GM23248 (cell line): ENCODE measurements around the gene ZNF415. TPM values are rescaled to one million over a fixed set of nuclear protein-coding genes. Genes with fewer than 3 reads are reported as not detected.
"Not testable (repeated sequence)": the region's sequence is repeated elsewhere in the genome, so short reads cannot be mapped to it uniquely, and the experiment has no call there.

Source experiments
- DNase-seq: peaks from one replicate; pipeline ENCODE4 v3.0.0-alpha.2; 2015
- H2AFZ ChIP-seq: fragments of 200-600 bp; sonication (generic); 2 replicates; pipeline ENCODE4 v1.6.1; 2016; ENCODE audit warnings: antibody characterized with exemption
- H3F3A ChIP-seq: fragments of 200-600 bp; sonication (generic); 2 replicates; pipeline ENCODE4 v1.6.1; 2016; ENCODE audit warnings: mild to moderate bottlenecking, antibody characterized with exemption, mixed run types; ENCODE audit not compliant: insufficient read depth
- H3K27ac ChIP-seq: fragments of 200-600 bp; sonication (generic); 2 replicates; pipeline ENCODE4 v1.5.1; 2016; ENCODE audit warnings: mild to moderate bottlenecking
- H3K27me3 ChIP-seq: fragments of 200-600 bp; sonication (generic); replicated peaks from 2 replicates; pipeline ENCODE4 v1.6.1; 2016; ENCODE audit warnings: mild to moderate bottlenecking; ENCODE audit not compliant: insufficient read depth
- H3K36me3 ChIP-seq: fragments of 200-600 bp; sonication (generic); 2 replicates; pipeline ENCODE4 v1.6.1; 2016; ENCODE audit warnings: low read depth, mild to moderate bottlenecking
- H3K4me1 ChIP-seq: fragments of 200-600 bp; sonication (generic); 2 replicates; pipeline ENCODE4 v1.6.1; 2016; ENCODE audit warnings: mild to moderate bottlenecking; ENCODE audit not compliant: insufficient read depth
- H3K4me2 ChIP-seq: fragments of 200-600 bp; sonication (generic); one replicate; pipeline ENCODE4 v1.6.1; 2016; ENCODE audit warnings: mild to moderate bottlenecking; ENCODE audit not compliant: unreplicated experiment
- H3K4me3 ChIP-seq: fragments of 200-600 bp; sonication (generic); 2 replicates; pipeline ENCODE4 v1.5.1; 2016; ENCODE audit warnings: mild to moderate bottlenecking
- H3K79me2 ChIP-seq: fragments of 200-600 bp; sonication (generic); 2 replicates; pipeline ENCODE4 v1.6.1; 2016; ENCODE audit warnings: mild to moderate bottlenecking; ENCODE audit not compliant: insufficient read depth
- H3K9ac ChIP-seq: fragments of 200-600 bp; sonication (generic); 2 replicates; pipeline ENCODE4 v1.6.1; 2016; ENCODE audit warnings: mild to moderate bottlenecking
- H3K9me2 ChIP-seq: fragments of 200-600 bp; sonication (generic); 2 replicates; pipeline ENCODE4 v1.6.1; 2016; ENCODE audit warnings: mixed run types, mild to moderate bottlenecking, moderate library complexity; ENCODE audit not compliant: insufficient read depth
- H3K9me3 ChIP-seq: fragments of 200-600 bp; sonication (generic); one replicate; pipeline ENCODE4 v1.6.1; 2017; ENCODE audit warnings: low read depth
- H4K20me1 ChIP-seq: fragments of 200-600 bp; sonication (generic); 2 replicates; pipeline ENCODE4 v1.6.0; 2016; ENCODE audit not compliant: insufficient read depth
- EZH2 ChIP-seq: fragments of 200-600 bp; sonication (generic); IDR thresholded peaks from 2 replicates; pipeline ENCODE4 v1.6.1; 2018; ENCODE audit warnings: antibody characterized with exemption, mild to moderate bottlenecking; ENCODE audit not compliant: insufficient read depth, poor library complexity, severe bottlenecking
- EZH2phosphoT487 ChIP-seq: fragments of 200-600 bp; sonication (generic); IDR thresholded peaks from 2 replicates; pipeline ENCODE4 v1.6.1; 2018; ENCODE audit warnings: antibody characterized with exemption, moderate library complexity, mild to moderate bottlenecking, low read depth; ENCODE audit not compliant: insufficient read depth
- WGBS, 2 experiments: methylation state at CpG; one replicate each; pipeline ENCODE4 v1.1.6; 2015 to 2017; ENCODE audit warnings: low lambda C conversion rate in 2 of 2, low coverage in 1 of 2; ENCODE audit errors: missing lambda C conversion rate in 2 of 2; 5-methylcytosine and 5-hydroxymethylcytosine counted together
- in situ Hi-C: fragments of 300-500 bp; cut with MboI; formaldehyde crosslinking; loops from 2 replicates; pipeline ENCODE4 v1.15.0; 2020
- polyA plus RNA-seq: library from polyadenylated mRNA; unstranded; fragments of >200 nt; fragmentation: Nextera tagmentation; extraction: Ambion mirVana; gene quantifications from 2 replicates; pipeline ENCODE4 v1.2.1, GENCODE V29; 2016
- total RNA-seq: library from RNA; depleted of rRNA; stranded (reverse); fragments of >200 nt; shearing (Covaris generic); gene quantifications from 2 replicates; pipeline ENCODE4 v1.2.3, GENCODE V29; 2014

ZNF415 gene
- total and polyA plus RNA-seq, 2 experiments from 2014 or later, result 8.9 to 9.4 TPM

DNA sequence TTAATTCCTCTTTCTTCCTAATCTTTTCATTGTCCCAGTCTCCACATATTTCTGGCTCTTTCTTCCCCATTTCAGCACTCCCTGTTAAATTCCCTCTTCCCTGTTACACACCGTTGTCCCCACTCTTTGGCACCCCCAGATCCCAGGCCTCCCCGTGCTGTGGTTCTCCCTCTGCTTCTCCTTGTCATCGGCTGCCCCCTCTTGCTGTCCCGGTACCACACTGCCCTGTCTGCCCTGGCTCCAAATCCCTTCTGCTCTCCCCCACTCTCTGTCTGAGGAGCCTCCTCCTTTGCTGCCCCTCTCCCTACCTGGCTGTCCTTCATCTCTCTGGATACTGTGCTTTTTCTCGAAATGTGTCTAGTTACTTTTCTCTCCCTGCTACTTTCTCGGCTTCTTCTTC is 983 bp downstream of the ZNF415 start:
- peak overlapping the region; percentile 88 for H3K4me2 ChIP-seq
- H3K79me2 ChIP-seq, result peaks cover 25% of the 10 kb centered on the region
- H3K9ac ChIP-seq, result peak overlapping the region; percentile 83
- 10 to 13% methylated on average over 6 of the region's 6 CpGs for WGBS, 2 experiments
- peak; percentile 16 for DNase-seq
- H2AFZ ChIP-seq, result peak overlapping the region; percentile 96
- no peaks in the 10 kb centered on the region for H3K9me3 ChIP-seq
- peaks cover 4% of the 10 kb centered on the region; the same call in 1 of the 2 replicates for H3F3A ChIP-seq
- H4K20me1 ChIP-seq, result no peaks in the 10 kb centered on the region
- peak overlapping the region; percentile 82 for H3K4me3 ChIP-seq
- in situ Hi-C loops, result no loop called here
- H3K4me1 ChIP-seq, result 0 out of 2 replicates have a peak, but pooled peaks cover 13% of the 10 kb centered on the region
- H3K27ac ChIP-seq, result no peak overlapping the region
- H3K36me3 ChIP-seq, result no peaks in the 10 kb centered on the region
- H3K9me2 ChIP-seq, result no peaks in the 10 kb centered on the region
- no peaks in the 10 kb centered on the region for H3K27me3 ChIP-seq
- TF ChIP-seq EZH2, result no peak
- no peak for TF ChIP-seq EZH2phosphoT487

- H3K4me2 ChIP-seq, result no peak overlapping the region
- H3K9me2 ChIP-seq, result no peaks in the 10 kb centered on the region
- no peaks in the 10 kb centered on the region for H4K20me1 ChIP-seq
- no peak overlapping the region for H2AFZ ChIP-seq
- H3K9ac ChIP-seq, result 0 out of 2 replicates have a peak overlapping the region, but pooled peaks have one; percentile 83
- H3F3A ChIP-seq, result peaks cover 4% of the 10 kb centered on the region; the same call in 1 of the 2 replicates
- in situ Hi-C loops, result no loop called here
- no peak overlapping the region for H3K27ac ChIP-seq
- WGBS, 2 experiments, result 80 to 83% methylated on average over 4 of the region's 4 CpGs
- H3K9me3 ChIP-seq, result no peaks in the 10 kb centered on the region
- TF ChIP-seq EZH2phosphoT487 (no peak), EZH2 (no peak)
- H3K27me3 ChIP-seq, result no peaks in the 10 kb centered on the region
- no peaks in the 10 kb centered on the region for H3K36me3 ChIP-seq
- peak; percentile 35 for DNase-seq
- peaks cover 25% of the 10 kb centered on the region for H3K79me2 ChIP-seq
- 0 out of 2 replicates have a peak, but pooled peaks cover 13% of the 10 kb centered on the region for H3K4me1 ChIP-seq
- no peak overlapping the region for H3K4me3 ChIP-seq
Measured at GRCh38 chr19:53131085-53131590, 1.6 kb downstream of the ZNF415 start.

DNA sequence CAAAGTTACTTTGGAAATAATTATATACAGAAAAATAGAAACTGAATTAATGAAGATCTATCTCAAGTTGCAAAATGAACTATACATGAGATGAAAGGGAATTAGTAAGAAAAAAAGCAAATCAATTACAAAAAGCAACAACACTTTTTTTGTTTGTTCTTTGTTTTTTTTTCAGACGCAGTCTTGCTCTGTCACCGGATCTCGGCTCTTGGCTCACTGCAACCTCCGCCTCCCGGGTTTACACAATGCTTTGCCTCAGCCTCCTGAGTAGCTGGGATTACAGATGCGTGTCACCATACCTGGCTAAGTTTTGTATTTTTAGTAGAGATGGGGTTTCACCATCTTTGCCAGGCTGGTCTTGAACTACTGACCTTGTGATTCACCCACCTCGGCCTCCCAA is 2.2 kb downstream of the ZNF415 start:
- no peak overlapping the region for H3K4me3 ChIP-seq
- WGBS, 2 experiments, result 68% methylated on average over 7 of the region's 7 CpGs

DNA sequence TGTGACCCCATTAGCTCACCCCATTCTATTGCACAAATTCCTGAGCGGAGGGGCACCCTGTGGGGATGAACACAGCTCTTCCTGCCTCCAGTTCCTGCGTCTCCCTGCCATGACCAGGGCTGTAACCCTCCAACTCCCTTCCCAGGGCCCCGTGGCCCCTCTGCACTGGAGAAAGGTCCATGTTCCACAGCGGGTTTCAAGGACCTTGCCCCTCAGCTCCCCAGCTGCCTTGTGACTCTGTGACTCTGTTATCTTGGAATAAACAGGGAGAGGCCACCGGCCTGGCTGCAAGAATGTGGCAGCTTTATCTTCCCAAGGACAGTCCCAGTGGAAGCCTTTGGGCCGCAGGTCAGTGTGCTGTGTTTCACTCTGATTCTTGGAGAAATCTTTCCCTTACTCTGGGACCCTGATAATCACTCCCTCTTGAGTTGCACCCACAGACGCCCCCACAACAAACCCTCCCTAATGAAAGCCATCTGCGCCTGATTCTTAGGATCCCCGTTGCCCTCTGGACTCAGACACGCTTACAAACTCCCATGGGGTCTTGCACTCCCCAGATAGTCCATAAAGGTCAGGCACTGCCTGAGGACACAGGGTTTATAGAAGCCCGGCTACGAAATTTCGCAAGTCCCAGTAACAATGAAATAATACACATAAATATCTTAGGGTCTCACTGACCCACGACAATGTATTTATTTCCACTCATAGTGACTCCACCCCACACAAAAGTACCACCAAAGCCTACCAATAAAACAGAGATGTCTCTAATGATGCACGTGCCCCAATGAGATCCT is 5.8 kb downstream of the ZNF415 start:
- in situ Hi-C loops, H3K36me3 ChIP-seq, H4K20me1 ChIP-seq, H3K27me3 ChIP-seq, H3F3A ChIP-seq, H3K9me2 ChIP-seq, H3K27ac ChIP-seq, H3K4me3 ChIP-seq, H3K4me2 ChIP-seq, H3K9ac ChIP-seq, DNase-seq, H2AFZ ChIP-seq, H3K4me1 ChIP-seq, H3K9me3 ChIP-seq: not testable (repeated sequence)
- WGBS, 2 experiments, result 78 to 82% methylated on average over 8 of the region's 15 CpGs
- H3K79me2 ChIP-seq, result peaks cover 19% of the 10 kb centered on the region

More for the DNA sequence above, 2.2 kb downstream of the ZNF415 start:
- H3F3A ChIP-seq, result peaks cover 4% of the 10 kb centered on the region; the same call in 1 of the 2 replicates
- TF ChIP-seq EZH2 (no peak), EZH2phosphoT487 (no peak)
- peaks cover 25% of the 10 kb centered on the region for H3K79me2 ChIP-seq
- no peak overlapping the region for H3K27ac ChIP-seq
- no peaks in the 10 kb centered on the region for H3K36me3 ChIP-seq
- no peaks in the 10 kb centered on the region for H3K27me3 ChIP-seq
- H3K9me3 ChIP-seq, result no peaks in the 10 kb centered on the region
- no peak overlapping the region for H2AFZ ChIP-seq
- H3K9me2 ChIP-seq, result no peaks in the 10 kb centered on the region
- DNase-seq, result peak; percentile 13
- no peak overlapping the region for H3K9ac ChIP-seq
- no peak overlapping the region for H3K4me2 ChIP-seq
- no peaks in the 10 kb centered on the region for H4K20me1 ChIP-seq
- 0 out of 2 replicates have a peak, but pooled peaks cover 13% of the 10 kb centered on the region for H3K4me1 ChIP-seq
- in situ Hi-C loops, result no loop called here
